ENCODE data around the gene OSBPL2. TPM values are rescaled to one million over a fixed set of nuclear protein-coding genes. Genes with fewer than 3 reads are reported as not detected.

Gene OSBPL2
- total RNA-seq, 2 experiments from 2014 or later = 23.6 to 24.3 TPM

DNA sequence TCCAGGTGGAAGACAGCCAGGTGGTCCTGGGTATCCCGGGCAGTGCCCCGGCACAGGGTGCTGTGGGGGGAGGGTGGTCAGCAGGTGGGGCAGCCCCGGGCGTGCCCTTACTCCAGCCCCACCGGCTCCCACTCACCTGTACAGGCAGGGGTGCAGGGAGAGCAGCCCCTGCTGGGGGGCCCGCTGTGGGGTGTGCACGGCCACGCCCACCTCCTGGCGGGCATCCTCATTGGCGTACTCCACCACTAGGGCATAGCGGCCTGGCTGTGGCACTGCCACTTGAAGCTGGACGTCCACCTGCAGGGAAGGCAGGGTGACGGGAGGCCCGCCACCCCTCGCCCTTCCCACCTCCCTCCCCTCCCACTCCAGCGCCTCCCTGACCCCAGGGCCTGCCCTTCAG lies 94.1 kb downstream of the OSBPL2 start:
- Mint-ChIP-seq H3K27me3 (no peaks in the 10 kb centered on the region), H3K4me3 (no peak overlapping the region), H3K36me3 (ENCODE audit: low read depth) (no peaks in the 10 kb centered on the region), H3K4me1 (ENCODE audit: low read depth) (no peaks in the 10 kb centered on the region), H3K27ac (no peak overlapping the region), H3K9me3 (no peaks in the 10 kb centered on the region)
- TF ChIP-seq, protein P1, sequence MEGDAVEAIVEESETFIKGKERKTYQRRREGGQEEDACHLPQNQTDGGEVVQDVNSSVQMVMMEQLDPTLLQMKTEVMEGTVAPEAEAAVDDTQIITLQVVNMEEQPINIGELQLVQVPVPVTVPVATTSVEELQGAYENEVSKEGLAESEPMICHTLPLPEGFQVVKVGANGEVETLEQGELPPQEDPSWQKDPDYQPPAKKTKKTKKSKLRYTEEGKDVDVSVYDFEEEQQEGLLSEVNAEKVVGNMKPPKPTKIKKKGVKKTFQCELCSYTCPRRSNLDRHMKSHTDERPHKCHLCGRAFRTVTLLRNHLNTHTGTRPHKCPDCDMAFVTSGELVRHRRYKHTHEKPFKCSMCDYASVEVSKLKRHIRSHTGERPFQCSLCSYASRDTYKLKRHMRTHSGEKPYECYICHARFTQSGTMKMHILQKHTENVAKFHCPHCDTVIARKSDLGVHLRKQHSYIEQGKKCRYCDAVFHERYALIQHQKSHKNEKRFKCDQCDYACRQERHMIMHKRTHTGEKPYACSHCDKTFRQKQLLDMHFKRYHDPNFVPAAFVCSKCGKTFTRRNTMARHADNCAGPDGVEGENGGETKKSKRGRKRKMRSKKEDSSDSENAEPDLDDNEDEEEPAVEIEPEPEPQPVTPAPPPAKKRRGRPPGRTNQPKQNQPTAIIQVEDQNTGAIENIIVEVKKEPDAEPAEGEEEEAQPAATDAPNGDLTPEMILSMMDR (IDR thresholded peaks at IDR 0.05) = no peak
- intact Hi-C loops (cut with micrococcal nuclease) = no loop called here
- ChIA-PET POLR2A (no interaction called here), CTCF (no interaction called here)
- ATAC-seq = no peak
- no peak for DNase-seq

DNA sequence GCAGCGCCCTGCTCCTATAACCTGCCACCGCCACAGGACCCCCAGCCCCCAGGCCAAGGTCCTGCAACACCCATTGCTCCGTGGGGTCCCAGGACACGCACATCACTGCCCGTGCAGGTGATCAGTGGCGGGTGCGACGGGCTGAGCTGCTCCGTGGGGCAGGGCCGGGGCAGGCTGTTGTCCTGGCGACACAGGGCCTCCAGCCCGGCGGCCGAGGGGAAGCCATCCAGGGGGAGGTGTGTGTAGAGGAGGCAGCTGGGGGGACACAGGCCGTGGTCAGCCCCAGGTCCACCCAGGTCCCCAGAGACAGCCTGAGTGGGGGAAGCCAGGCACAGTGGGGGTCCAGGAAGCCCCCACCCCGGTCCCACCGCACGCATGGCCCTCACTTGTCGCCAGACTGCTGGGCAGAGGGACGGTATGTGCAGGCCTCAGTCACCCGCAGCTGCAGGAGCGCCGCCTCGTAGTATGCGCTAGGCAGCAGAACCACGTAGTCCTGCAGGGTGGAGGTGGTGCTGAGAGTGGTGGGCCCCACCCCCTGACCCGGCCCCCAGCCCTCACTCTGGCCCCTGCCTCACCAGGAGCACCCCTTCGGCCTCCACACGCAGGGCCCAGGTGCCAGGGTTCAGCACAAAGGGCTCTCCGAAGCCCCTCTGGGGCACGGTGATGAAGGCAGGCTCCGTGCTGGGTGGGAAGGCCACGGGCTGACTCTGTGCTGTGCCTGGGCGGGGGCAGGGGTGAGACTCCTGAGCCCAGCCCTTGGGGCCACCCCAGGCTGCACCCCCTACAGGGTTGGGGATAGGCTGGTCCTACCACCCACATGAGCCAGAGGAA lies 94.9 kb downstream of the OSBPL2 start:
- no peak overlapping the region for H3K27ac Mint-ChIP-seq
- ATAC-seq = no peak

DNA sequence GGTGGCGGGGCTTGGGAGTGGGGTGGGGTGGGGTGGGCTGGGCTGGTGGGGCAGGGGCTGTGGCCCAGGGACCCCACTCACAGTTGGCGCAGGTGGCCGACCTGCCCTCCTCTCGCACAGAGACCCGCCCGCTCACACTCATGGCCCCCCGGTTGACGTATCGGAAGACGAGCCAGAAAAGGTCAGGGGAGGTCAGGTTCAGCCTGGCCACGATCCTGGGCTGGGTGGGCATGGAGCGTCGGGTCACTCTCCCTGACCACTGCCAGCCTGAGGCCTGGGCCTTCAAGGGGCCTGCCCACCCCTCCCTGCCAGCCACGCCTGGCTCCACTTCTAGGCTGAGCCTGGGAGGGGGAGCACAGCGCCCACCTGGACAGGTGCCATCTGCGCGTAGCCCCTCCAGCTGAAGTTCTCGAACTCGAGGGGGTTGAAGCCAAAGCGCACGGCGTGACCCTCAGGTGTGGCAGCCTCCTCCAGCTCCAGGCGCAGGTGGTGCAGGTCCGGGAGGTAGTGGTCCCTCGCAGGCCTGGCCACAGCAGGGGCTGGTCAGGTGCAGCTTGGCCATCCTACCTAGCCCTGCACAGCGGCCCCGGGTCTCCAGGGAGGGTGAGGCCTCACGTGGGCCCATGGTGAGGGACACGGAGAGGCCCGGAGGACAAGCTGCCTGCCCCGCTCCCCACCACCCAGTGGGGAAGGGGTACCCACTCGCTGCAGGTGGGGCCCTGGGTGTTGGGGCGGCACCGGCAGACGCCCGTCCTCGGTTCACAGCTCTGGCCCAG lies 95.7 kb downstream of the OSBPL2 start:
- intact Hi-C loops (cut with micrococcal nuclease) = no loop called here
- Mint-ChIP-seq H3K36me3 (ENCODE audit: low read depth) (no peaks in the 10 kb centered on the region), H3K4me1 (ENCODE audit: low read depth) (no peaks in the 10 kb centered on the region), H3K9me3 (no peaks in the 10 kb centered on the region), H3K27ac (no peak overlapping the region), H3K27me3 (peaks cover 2% of the 10 kb centered on the region), H3K4me3 (no peak overlapping the region)
- TF ChIP-seq, protein P1 (IDR thresholded peaks at IDR 0.05) = no peak
- ATAC-seq (no peak), DNase-seq (no peak)
- CTCF ChIA-PET = no interaction called here
- POLR2A ChIA-PET = interaction anchor here (0.9 kb wide), 1 partner anchor 10 kb away, joined by 3 read pairs; no protein-coding TSS in a partner anchor

More for the DNA sequence above, 94.9 kb downstream of the OSBPL2 start:
- no peaks in the 10 kb centered on the region for H3K27me3 Mint-ChIP-seq
- POLR2A ChIA-PET = no interaction called here
- CTCF ChIA-PET = no interaction called here
- no peaks in the 10 kb centered on the region for H3K9me3 Mint-ChIP-seq
- H3K4me1 Mint-ChIP-seq (ENCODE audit: low read depth) = no peaks in the 10 kb centered on the region
- H3K4me3 Mint-ChIP-seq = no peak overlapping the region
- DNase-seq = no peak
- intact Hi-C loops (cut with micrococcal nuclease) = no loop called here
- no peaks in the 10 kb centered on the region for H3K36me3 Mint-ChIP-seq (ENCODE audit: low read depth)
- TF ChIP-seq, protein P1 (IDR thresholded peaks at IDR 0.05) = no peak

DNA sequence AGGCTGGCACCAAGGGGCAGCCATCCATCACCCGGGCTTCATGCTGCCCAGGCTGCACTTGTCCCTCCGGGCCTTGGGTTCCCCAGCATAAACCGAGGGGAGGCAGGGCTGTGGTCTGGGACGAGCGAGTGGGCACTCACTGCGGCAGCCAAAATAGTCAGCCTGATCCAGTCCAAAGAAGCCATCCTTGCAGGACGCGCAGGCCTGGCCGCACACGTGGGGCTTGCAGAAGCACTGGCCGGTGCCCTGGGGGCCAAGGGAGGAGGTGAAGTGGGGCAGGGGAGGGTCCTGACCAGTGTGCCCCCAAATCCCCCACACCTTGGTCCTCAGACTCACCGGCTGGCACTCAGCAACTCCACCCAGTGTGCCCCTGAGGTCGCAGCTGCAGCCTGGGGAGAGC lies 96.6 kb downstream of the OSBPL2 start:
- TF ChIP-seq, protein P1 (IDR thresholded peaks at IDR 0.05) = no peak
- no peak overlapping the region for H3K4me3 Mint-ChIP-seq
- peaks cover 2% of the 10 kb centered on the region for H3K27me3 Mint-ChIP-seq
- CTCF ChIA-PET = no interaction called here
- intact Hi-C loops (cut with micrococcal nuclease) = no loop called here
- no peak for ATAC-seq
- no peaks in the 10 kb centered on the region for H3K9me3 Mint-ChIP-seq
- no peaks in the 10 kb centered on the region for H3K36me3 Mint-ChIP-seq (ENCODE audit: low read depth)
- DNase-seq = no peak
- no peak overlapping the region for H3K27ac Mint-ChIP-seq
- H3K4me1 Mint-ChIP-seq (ENCODE audit: low read depth) = no peaks in the 10 kb centered on the region
- POLR2A ChIA-PET = interaction anchor here (0.9 kb wide), 1 partner anchor 11 kb away, joined by 3 read pairs; no protein-coding TSS in a partner anchor

DNA sequence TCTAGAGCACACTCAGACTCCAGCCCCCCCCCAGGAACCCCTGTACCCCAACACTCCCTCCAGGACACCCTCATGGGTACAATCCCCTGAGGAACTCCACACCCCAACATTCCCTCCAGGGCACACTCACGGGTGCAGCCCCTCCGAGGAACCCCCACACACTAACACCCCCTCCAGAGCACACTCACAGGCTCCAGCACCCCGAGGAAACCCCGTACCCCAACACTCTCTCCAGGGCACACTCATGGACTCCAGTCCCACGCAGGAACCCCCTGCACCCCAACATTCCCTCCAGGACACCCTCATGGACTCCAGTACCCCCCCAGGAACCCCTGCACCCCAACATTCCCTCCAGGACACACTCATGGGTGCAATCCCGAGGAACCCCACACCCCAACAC lies 97.2 kb downstream of the OSBPL2 start:
- no peak overlapping the region for H3K4me3 Mint-ChIP-seq
- DNase-seq = no peak
- no peak for ATAC-seq
- intact Hi-C loops (cut with micrococcal nuclease) = no loop called here
- no peaks in the 10 kb centered on the region for H3K36me3 Mint-ChIP-seq (ENCODE audit: low read depth)
- CTCF ChIA-PET = no interaction called here
- H3K27ac Mint-ChIP-seq = no peak overlapping the region
- peaks cover 2% of the 10 kb centered on the region for H3K27me3 Mint-ChIP-seq
- H3K9me3 Mint-ChIP-seq = no peaks in the 10 kb centered on the region
- POLR2A ChIA-PET = no interaction called here
- no peaks in the 10 kb centered on the region for H3K4me1 Mint-ChIP-seq (ENCODE audit: low read depth)
- TF ChIP-seq, protein P1 (IDR thresholded peaks at IDR 0.05) = no peak

Measured in activated CD8-positive, alpha-beta T cell treated with anti-CD3 and anti-CD28 coated beads for 36 hours (primary cell).